HG02642 (cell line): Measurements from ENCODE around the gene LRRC42.
"Not testable (repeated sequence)": the region's sequence is repeated elsewhere in the genome, so short reads cannot be mapped to it uniquely, and the experiment has no call there.

Source experiments
- ATAC-seq: cut with Tn5 transposase; IDR thresholded peaks from one replicate; pipeline ENCODE4 v1.9.1; 2021; ENCODE audit warnings: mild to moderate bottlenecking; ENCODE audit not compliant: unreplicated experiment, poor library complexity

LRRC42 gene

GRCh38 chr1:53964109-53964508, 18.0 kb downstream of the LRRC42 start:
- ATAC-seq, result no peak

- ATAC-seq, result no peak
These were observed 20.6 kb downstream of the LRRC42 start for GRCh38 chr1:53966794-53967193.

- no peak for ATAC-seq
These were observed 21.4 kb downstream of the LRRC42 start for GRCh38 chr1:53967409-53968124.

- no peak for ATAC-seq
These were observed 22.0 kb downstream of the LRRC42 start for GRCh38 chr1:53968125-53968513.

GRCh38 chr1:53969323-53969722, 23.2 kb downstream of the LRRC42 start:
- not testable (repeated sequence) for ATAC-seq

- no peak for ATAC-seq
These were observed 25.6 kb downstream of the LRRC42 start for GRCh38 chr1:53971718-53972117.

GRCh38 chr1:53975861-53976260, 29.7 kb downstream of the LRRC42 start:
- ATAC-seq, result no peak

- ATAC-seq, result no peak
These were observed 33.7 kb downstream of the LRRC42 start for GRCh38 chr1:53979712-53980450.

- ATAC-seq, result no peak
These were observed 35.1 kb downstream of the LRRC42 start for GRCh38 chr1:53981220-53981619.

- ATAC-seq, result no peak
These were observed 36.0 kb downstream of the LRRC42 start for GRCh38 chr1:53982034-53982762.

GRCh38 chr1:53982763-53983104, 36.6 kb downstream of the LRRC42 start:
- ATAC-seq, result no peak

GRCh38 chr1:53984726-53985125, 38.6 kb downstream of the LRRC42 start:
- ATAC-seq, result no peak

- ATAC-seq, result no peak
These were observed 40.3 kb downstream of the LRRC42 start for GRCh38 chr1:53986458-53986857.

- no peak for ATAC-seq
These were observed 41.7 kb downstream of the LRRC42 start for GRCh38 chr1:53987880-53988279.

GRCh38 chr1:53992085-53992874, 46.1 kb downstream of the LRRC42 start:
- ATAC-seq, result no peak

- not testable (repeated sequence) for ATAC-seq
These were observed 48.4 kb downstream of the LRRC42 start for GRCh38 chr1:53994516-53994915.

GRCh38 chr1:53995683-53996082, 49.5 kb downstream of the LRRC42 start:
- no peak for ATAC-seq

- ATAC-seq, result no peak
These were observed 52.1 kb downstream of the LRRC42 start for GRCh38 chr1:53998223-53998622.

- no peak for ATAC-seq
These were observed 53.8 kb downstream of the LRRC42 start for GRCh38 chr1:53999920-54000319.

GRCh38 chr1:54001591-54001990, 55.4 kb downstream of the LRRC42 start:
- ATAC-seq, result no peak
